GM12873 (cell line): Measurements from ENCODE around the gene MAP7.

Experiments
- CTCF ChIP-seq: IDR thresholded peaks from 2 replicates; pipeline ENCODE4 v1.5.1; 2012; ENCODE audit warnings: low read depth, mild to moderate bottlenecking, moderate library complexity, low read length, control low read depth; ENCODE audit not compliant: insufficient read depth; ENCODE audit errors: missing control alignments

The MAP7 gene

GRCh38 chr6:136315594-136315993 is 234.6 kb downstream of the MAP7 start:
- no peak for TF ChIP-seq CTCF

- no peak for TF ChIP-seq CTCF
Observed at GRCh38 chr6:136312975-136313374, 237.2 kb downstream of the MAP7 start.

- TF ChIP-seq CTCF = no peak
Observed at GRCh38 chr6:136309729-136310311, 240.4 kb downstream of the MAP7 start.

GRCh38 chr6:136309171-136309570 is 241.1 kb downstream of the MAP7 start:
- no peak for TF ChIP-seq CTCF

- TF ChIP-seq CTCF = no peak
Observed at GRCh38 chr6:136307351-136307750, 242.9 kb downstream of the MAP7 start.

- TF ChIP-seq CTCF = no peak
Observed at GRCh38 chr6:136306466-136306865, 243.8 kb downstream of the MAP7 start.

GRCh38 chr6:136304410-136304809 is 245.8 kb downstream of the MAP7 start:
- TF ChIP-seq CTCF = no peak
